Measurements from ENCODE around the gene CALB2. TPM values are rescaled to one million over a fixed set of nuclear protein-coding genes. Genes with fewer than 3 reads are reported as not detected.

CALB2 gene
- total and polyA plus RNA-seq, 4 donors = 16.6 to 44.1 (median 40.7) TPM

- no peaks in the 10 kb centered on the region for H3K9me3 ChIP-seq (ENCODE audit: control insufficient read depth, insufficient read depth, low read length)
- peaks cover 25% of the 10 kb centered on the region for H3K4me1 ChIP-seq (ENCODE audit: control insufficient read depth, insufficient read depth, low read length)
- H3K4me3 ChIP-seq (ENCODE audit: low read depth, low read length) = no peak overlapping the region
- H3K27ac ChIP-seq (ENCODE audit: low read depth, low read length) = no peak overlapping the region
- peaks cover 8% of the 10 kb centered on the region for H3K27me3 ChIP-seq (ENCODE audit: control insufficient read depth, insufficient read depth, low read length)
- no peaks in the 10 kb centered on the region for H3K36me3 ChIP-seq (ENCODE audit: control insufficient read depth, insufficient read depth, low read length)
- 92% methylated on average over 2 of the region's 2 CpGs for WGBS (ENCODE audit: insufficient coverage)
- no peak for DNase-seq (ENCODE audit: low read depth in 4 of 6, low spot score in 6 of 6)
Measured at GRCh38 chr16:71360378-71360777, 1.9 kb downstream of the CALB2 start.

- WGBS (ENCODE audit: insufficient coverage) = 51% methylated on average over 9 of the region's 9 CpGs
- H3K27me3 ChIP-seq (ENCODE audit: control insufficient read depth, insufficient read depth, low read length) = peaks cover 2% of the 10 kb centered on the region
- H3K27ac ChIP-seq (ENCODE audit: low read depth, low read length) = no peak overlapping the region
- no peaks in the 10 kb centered on the region for H3K9me3 ChIP-seq (ENCODE audit: control insufficient read depth, insufficient read depth, low read length)
- H3K36me3 ChIP-seq (ENCODE audit: control insufficient read depth, insufficient read depth, low read length) = no peaks in the 10 kb centered on the region
- H3K4me1 ChIP-seq (ENCODE audit: control insufficient read depth, insufficient read depth, low read length) = peaks cover 9% of the 10 kb centered on the region
- peak in 2 of 6 donors; percentile 53 to 62 for DNase-seq (ENCODE audit: low read depth in 4 of 6, low spot score in 6 of 6)
- no peak overlapping the region for H3K4me3 ChIP-seq (ENCODE audit: low read depth, low read length)
Measured at GRCh38 chr16:71364133-71364681, 5.7 kb downstream of the CALB2 start.

- Histone ChIP-seq H3K27ac (ENCODE audit: low read depth, low read length) (no peak overlapping the region), H3K4me1 (ENCODE audit: control insufficient read depth, insufficient read depth, low read length) (peaks cover 8% of the 10 kb centered on the region), H3K4me3 (ENCODE audit: low read depth, low read length) (no peak overlapping the region), H3K36me3 (ENCODE audit: control insufficient read depth, insufficient read depth, low read length) (no peaks in the 10 kb centered on the region), H3K9me3 (ENCODE audit: control insufficient read depth, insufficient read depth, low read length) (no peaks in the 10 kb centered on the region), H3K27me3 (ENCODE audit: control insufficient read depth, insufficient read depth, low read length) (no peaks in the 10 kb centered on the region)
- 88% methylated on average over 8 of the region's 10 CpGs for WGBS (ENCODE audit: insufficient coverage)
- no peak for DNase-seq (ENCODE audit: low read depth in 4 of 6, low spot score in 6 of 6)
Measured at GRCh38 chr16:71365021-71365420, 6.5 kb downstream of the CALB2 start.

GRCh38 chr16:71367241-71367976 is 8.9 kb downstream of the CALB2 start:
- Histone ChIP-seq H3K4me1 (ENCODE audit: control insufficient read depth, insufficient read depth, low read length) (peaks cover 8% of the 10 kb centered on the region), H3K4me3 (ENCODE audit: low read depth, low read length) (no peak overlapping the region), H3K27ac (ENCODE audit: low read depth, low read length) (no peak overlapping the region), H3K27me3 (ENCODE audit: control insufficient read depth, insufficient read depth, low read length) (no peaks in the 10 kb centered on the region), H3K36me3 (ENCODE audit: control insufficient read depth, insufficient read depth, low read length) (no peaks in the 10 kb centered on the region), H3K9me3 (ENCODE audit: control insufficient read depth, insufficient read depth, low read length) (no peaks in the 10 kb centered on the region)
- 48% methylated on average over 9 of the region's 12 CpGs for whole genome bisulfite sequencing (ENCODE audit: insufficient coverage)
- peak in 2 of 6 donors; percentile 25 to 67 for DNase-seq (ENCODE audit: low read depth in 4 of 6, low spot score in 6 of 6)

- Histone ChIP-seq H3K9me3 (ENCODE audit: control insufficient read depth, insufficient read depth, low read length) (no peaks in the 10 kb centered on the region), H3K4me1 (ENCODE audit: control insufficient read depth, insufficient read depth, low read length) (peaks cover 6% of the 10 kb centered on the region), H3K36me3 (ENCODE audit: control insufficient read depth, insufficient read depth, low read length) (no peaks in the 10 kb centered on the region), H3K27me3 (ENCODE audit: control insufficient read depth, insufficient read depth, low read length) (no peaks in the 10 kb centered on the region), H3K4me3 (ENCODE audit: low read depth, low read length) (no peak overlapping the region), H3K27ac (ENCODE audit: low read depth, low read length) (no peak overlapping the region)
- WGBS (ENCODE audit: insufficient coverage) = 86% methylated on average over 7 of the region's 10 CpGs
- no peak for DNase-seq (ENCODE audit: low read depth in 4 of 6, low spot score in 6 of 6)
Measured at GRCh38 chr16:71368958-71369357, 10.4 kb downstream of the CALB2 start.

GRCh38 chr16:71369494-71369893 is 11.0 kb downstream of the CALB2 start:
- 78% methylated on average over 11 of the region's 11 CpGs for WGBS (ENCODE audit: insufficient coverage)
- no peaks in the 10 kb centered on the region for H3K27me3 ChIP-seq (ENCODE audit: control insufficient read depth, insufficient read depth, low read length)
- no peak overlapping the region for H3K4me3 ChIP-seq (ENCODE audit: low read depth, low read length)

GRCh38 chr16:71371237-71371636 is 12.7 kb downstream of the CALB2 start:
- H3K4me3 ChIP-seq (ENCODE audit: low read depth, low read length) = no peak overlapping the region
- no peak overlapping the region for H3K27ac ChIP-seq (ENCODE audit: low read depth, low read length)
- H3K9me3 ChIP-seq (ENCODE audit: control insufficient read depth, insufficient read depth, low read length) = no peaks in the 10 kb centered on the region
- no peaks in the 10 kb centered on the region for H3K4me1 ChIP-seq (ENCODE audit: control insufficient read depth, insufficient read depth, low read length)
- no peaks in the 10 kb centered on the region for H3K36me3 ChIP-seq (ENCODE audit: control insufficient read depth, insufficient read depth, low read length)
- WGBS (ENCODE audit: insufficient coverage) = 92% methylated on average over 2 of the region's 2 CpGs
- DNase-seq (ENCODE audit: low read depth in 4 of 6, low spot score in 6 of 6) = no peak
- no peaks in the 10 kb centered on the region for H3K27me3 ChIP-seq (ENCODE audit: control insufficient read depth, insufficient read depth, low read length)

More at GRCh38 chr16:71369494-71369893, 11.0 kb downstream of the CALB2 start:
- Histone ChIP-seq H3K9me3 (ENCODE audit: control insufficient read depth, insufficient read depth, low read length) (no peaks in the 10 kb centered on the region), H3K27ac (ENCODE audit: low read depth, low read length) (no peak overlapping the region), H3K36me3 (ENCODE audit: control insufficient read depth, insufficient read depth, low read length) (no peaks in the 10 kb centered on the region), H3K4me1 (ENCODE audit: control insufficient read depth, insufficient read depth, low read length) (peaks cover under 1% of the 10 kb centered on the region)
- DNase-seq (ENCODE audit: low read depth in 4 of 6, low spot score in 6 of 6) = no peak

GRCh38 chr16:71373073-71373472 is 14.6 kb downstream of the CALB2 start:
- H3K27me3 ChIP-seq (ENCODE audit: control insufficient read depth, insufficient read depth, low read length) = no peaks in the 10 kb centered on the region
- WGBS (ENCODE audit: insufficient coverage) = 65% methylated on average over 4 of the region's 8 CpGs
- H3K9me3 ChIP-seq (ENCODE audit: control insufficient read depth, insufficient read depth, low read length) = no peaks in the 10 kb centered on the region

GRCh38 chr16:71376465-71377157 is 18.1 kb downstream of the CALB2 start:
- DNase-seq (ENCODE audit: low read depth in 4 of 6, low spot score in 6 of 6) = no peak
- Histone ChIP-seq H3K27ac (ENCODE audit: low read depth, low read length) (no peak overlapping the region), H3K27me3 (ENCODE audit: control insufficient read depth, insufficient read depth, low read length) (no peaks in the 10 kb centered on the region), H3K36me3 (ENCODE audit: control insufficient read depth, insufficient read depth, low read length) (no peaks in the 10 kb centered on the region), H3K4me1 (ENCODE audit: control insufficient read depth, insufficient read depth, low read length) (no peaks in the 10 kb centered on the region), H3K4me3 (ENCODE audit: low read depth, low read length) (no peak overlapping the region), H3K9me3 (ENCODE audit: control insufficient read depth, insufficient read depth, low read length) (no peaks in the 10 kb centered on the region)
- WGBS (ENCODE audit: insufficient coverage) = 84% methylated on average over 5 of the region's 5 CpGs

More at GRCh38 chr16:71373073-71373472, 14.6 kb downstream of the CALB2 start:
- Histone ChIP-seq H3K27ac (ENCODE audit: low read depth, low read length) (no peak overlapping the region), H3K36me3 (ENCODE audit: control insufficient read depth, insufficient read depth, low read length) (no peaks in the 10 kb centered on the region), H3K4me1 (ENCODE audit: control insufficient read depth, insufficient read depth, low read length) (no peaks in the 10 kb centered on the region), H3K4me3 (ENCODE audit: low read depth, low read length) (no peak overlapping the region)
- DNase-seq (ENCODE audit: low read depth in 4 of 6, low spot score in 6 of 6) = no peak

Data from spinal cord (tissue), 10 donors.